ENCODE measurements around the gene ZNF433. TPM values are rescaled to one million over a fixed set of nuclear protein-coding genes. Genes with fewer than 3 reads are reported as not detected.

Gene ZNF433
- total RNA-seq, 1 donor from 2014 or later: 7.5 TPM

DNA sequence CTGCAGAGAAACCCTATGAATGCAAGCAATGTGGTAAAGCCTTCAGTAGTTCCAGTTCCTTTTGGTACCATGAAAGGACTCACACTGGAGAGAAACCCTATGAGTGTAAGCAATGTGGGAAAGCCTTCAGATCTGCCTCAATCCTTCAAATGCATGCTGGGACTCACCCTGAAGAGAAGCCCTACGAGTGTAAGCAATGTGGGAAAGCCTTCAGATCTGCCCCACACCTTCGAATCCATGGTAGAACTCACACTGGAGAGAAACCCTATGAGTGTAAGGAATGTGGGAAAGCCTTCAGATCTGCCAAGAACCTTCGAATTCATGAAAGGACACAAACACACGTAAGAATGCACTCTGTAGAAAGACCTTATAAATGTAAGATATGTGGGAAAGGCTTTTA, 56.0 kb downstream of the ZNF433 start:
- no peak overlapping the region for H3K27ac Mint-ChIP-seq (ENCODE audit: unreplicated experiment)
- H3K27me3 Mint-ChIP-seq (ENCODE audit: unreplicated experiment): no peaks in the 10 kb centered on the region
- peaks cover 32% of the 10 kb centered on the region for H3K9me3 Mint-ChIP-seq (ENCODE audit: unreplicated experiment)
- no peak for DNase-seq (ENCODE audit: extremely low spot score, unreplicated experiment)
- no peaks in the 10 kb centered on the region for H3K4me1 Mint-ChIP-seq (ENCODE audit: unreplicated experiment)
- TF ChIP-seq, protein P1, sequence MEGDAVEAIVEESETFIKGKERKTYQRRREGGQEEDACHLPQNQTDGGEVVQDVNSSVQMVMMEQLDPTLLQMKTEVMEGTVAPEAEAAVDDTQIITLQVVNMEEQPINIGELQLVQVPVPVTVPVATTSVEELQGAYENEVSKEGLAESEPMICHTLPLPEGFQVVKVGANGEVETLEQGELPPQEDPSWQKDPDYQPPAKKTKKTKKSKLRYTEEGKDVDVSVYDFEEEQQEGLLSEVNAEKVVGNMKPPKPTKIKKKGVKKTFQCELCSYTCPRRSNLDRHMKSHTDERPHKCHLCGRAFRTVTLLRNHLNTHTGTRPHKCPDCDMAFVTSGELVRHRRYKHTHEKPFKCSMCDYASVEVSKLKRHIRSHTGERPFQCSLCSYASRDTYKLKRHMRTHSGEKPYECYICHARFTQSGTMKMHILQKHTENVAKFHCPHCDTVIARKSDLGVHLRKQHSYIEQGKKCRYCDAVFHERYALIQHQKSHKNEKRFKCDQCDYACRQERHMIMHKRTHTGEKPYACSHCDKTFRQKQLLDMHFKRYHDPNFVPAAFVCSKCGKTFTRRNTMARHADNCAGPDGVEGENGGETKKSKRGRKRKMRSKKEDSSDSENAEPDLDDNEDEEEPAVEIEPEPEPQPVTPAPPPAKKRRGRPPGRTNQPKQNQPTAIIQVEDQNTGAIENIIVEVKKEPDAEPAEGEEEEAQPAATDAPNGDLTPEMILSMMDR (IDR thresholded peaks at IDR 0.05): no peak
- H3K4me3 Mint-ChIP-seq (ENCODE audit: unreplicated experiment): no peak overlapping the region
- H3K36me3 Mint-ChIP-seq (ENCODE audit: unreplicated experiment): peaks cover 44% of the 10 kb centered on the region

DNA sequence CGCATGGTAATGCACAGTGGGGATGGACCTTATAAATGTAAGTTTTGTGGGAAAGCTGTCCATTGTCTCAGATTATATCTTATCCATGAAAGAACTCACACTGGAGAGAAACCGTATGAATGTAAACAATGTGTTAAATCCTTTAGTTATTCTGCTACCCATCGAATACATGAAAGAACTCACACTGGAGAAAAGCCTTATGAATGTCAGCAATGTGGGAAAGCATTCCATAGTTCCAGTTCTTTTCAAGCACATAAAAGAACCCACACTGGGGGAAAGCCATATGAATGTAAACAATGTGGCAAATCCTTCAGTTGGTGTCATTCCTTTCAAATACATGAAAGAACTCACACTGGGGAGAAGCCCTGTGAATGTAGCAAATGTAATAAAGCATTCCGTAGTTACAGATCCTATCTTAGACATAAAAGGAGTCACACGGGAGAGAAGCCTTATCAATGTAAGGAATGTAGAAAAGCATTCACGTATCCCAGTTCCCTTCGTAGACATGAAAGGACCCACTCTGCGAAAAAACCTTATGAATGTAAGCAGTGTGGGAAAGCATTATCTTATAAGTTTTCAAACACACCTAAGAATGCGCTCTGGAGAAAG, 56.9 kb downstream of the ZNF433 start:
- DNase-seq (ENCODE audit: extremely low spot score, unreplicated experiment): no peak
- H3K4me3 Mint-ChIP-seq (ENCODE audit: unreplicated experiment): no peak overlapping the region
- H3K4me1 Mint-ChIP-seq (ENCODE audit: unreplicated experiment): no peaks in the 10 kb centered on the region
- H3K27ac Mint-ChIP-seq (ENCODE audit: unreplicated experiment): no peak overlapping the region
- no peaks in the 10 kb centered on the region for H3K27me3 Mint-ChIP-seq (ENCODE audit: unreplicated experiment)
- peaks cover 48% of the 10 kb centered on the region for H3K36me3 Mint-ChIP-seq (ENCODE audit: unreplicated experiment)
- TF ChIP-seq, protein P1 (IDR thresholded peaks at IDR 0.05): no peak
- peaks cover 36% of the 10 kb centered on the region for H3K9me3 Mint-ChIP-seq (ENCODE audit: unreplicated experiment)

DNA sequence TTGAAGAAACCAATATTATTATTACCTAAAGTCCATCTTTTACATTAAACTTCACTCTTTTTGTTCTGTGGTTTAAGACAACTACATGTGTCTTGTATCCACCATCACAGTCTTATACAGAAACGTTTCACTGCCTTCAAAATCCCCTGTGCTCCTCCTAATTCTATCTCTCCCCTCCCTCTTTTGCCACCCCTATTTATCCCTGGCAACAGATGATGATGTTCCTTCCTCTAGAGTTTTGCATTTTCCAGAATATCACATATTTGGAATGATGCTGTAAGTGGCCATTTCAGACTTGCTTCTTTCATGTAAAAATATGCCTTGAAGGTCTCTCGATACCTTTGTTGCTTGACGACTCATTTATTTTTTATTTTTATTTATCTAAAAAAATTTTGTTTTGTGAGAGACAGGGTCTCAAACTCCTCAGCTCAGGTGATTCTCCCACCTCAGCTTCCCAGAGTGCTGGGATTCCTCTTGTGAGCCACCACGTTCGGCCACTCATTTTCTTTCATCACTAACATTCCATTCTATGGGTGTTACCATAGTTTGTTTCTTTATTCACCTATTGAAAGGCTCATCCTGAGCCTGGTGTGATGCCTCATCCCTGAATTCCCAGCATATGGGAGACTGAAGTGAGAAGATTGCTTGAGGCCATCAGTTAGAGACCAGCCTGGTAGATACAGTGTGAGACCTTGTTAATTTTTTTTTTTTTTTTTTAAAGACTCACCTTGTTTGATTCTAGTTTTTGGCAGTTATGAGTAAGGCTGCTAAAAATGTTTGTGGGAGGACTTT, 62.3 kb downstream of the ZNF433 start:
- DNase-seq (ENCODE audit: extremely low spot score, unreplicated experiment): no peak
- H3K36me3 Mint-ChIP-seq (ENCODE audit: unreplicated experiment): peaks cover 31% of the 10 kb centered on the region

DNA sequence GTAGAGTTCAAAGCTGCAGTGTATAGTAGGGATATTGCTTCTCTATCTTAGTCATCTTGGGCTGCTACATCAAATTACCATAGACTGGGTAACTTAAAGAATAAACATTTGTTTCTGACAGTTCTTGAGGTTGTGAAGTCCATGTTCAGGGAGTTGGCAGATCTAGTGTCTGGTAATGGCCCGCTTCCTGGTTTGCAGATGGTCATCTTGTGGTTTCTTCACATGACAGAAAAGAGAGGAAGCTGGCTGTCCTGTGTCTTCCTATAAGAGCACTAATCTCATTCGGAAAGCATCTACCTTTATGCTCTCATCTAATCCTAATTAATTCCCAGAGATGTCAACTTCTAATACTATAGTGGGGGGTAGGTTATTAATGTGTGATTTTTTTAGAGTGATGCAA, 64.4 kb downstream of the ZNF433 start:
- TF ChIP-seq, protein P1 (IDR thresholded peaks at IDR 0.05): no peak
- Mint-ChIP-seq H3K9me3 (ENCODE audit: unreplicated experiment) (peaks cover 20% of the 10 kb centered on the region), H3K4me1 (ENCODE audit: unreplicated experiment) (no peaks in the 10 kb centered on the region), H3K36me3 (ENCODE audit: unreplicated experiment) (peaks cover 15% of the 10 kb centered on the region), H3K4me3 (ENCODE audit: unreplicated experiment) (no peak overlapping the region), H3K27ac (ENCODE audit: unreplicated experiment) (no peak overlapping the region), H3K27me3 (ENCODE audit: unreplicated experiment) (no peaks in the 10 kb centered on the region)
- DNase-seq (ENCODE audit: extremely low spot score, unreplicated experiment): no peak

More for the DNA sequence above, 62.3 kb downstream of the ZNF433 start:
- peaks cover 30% of the 10 kb centered on the region for H3K9me3 Mint-ChIP-seq (ENCODE audit: unreplicated experiment)
- TF ChIP-seq, protein P1 (IDR thresholded peaks at IDR 0.05): no peak
- no peaks in the 10 kb centered on the region for H3K27me3 Mint-ChIP-seq (ENCODE audit: unreplicated experiment)
- H3K4me1 Mint-ChIP-seq (ENCODE audit: unreplicated experiment): no peaks in the 10 kb centered on the region
- H3K4me3 Mint-ChIP-seq (ENCODE audit: unreplicated experiment): no peak overlapping the region
- no peak overlapping the region for H3K27ac Mint-ChIP-seq (ENCODE audit: unreplicated experiment)

DNA sequence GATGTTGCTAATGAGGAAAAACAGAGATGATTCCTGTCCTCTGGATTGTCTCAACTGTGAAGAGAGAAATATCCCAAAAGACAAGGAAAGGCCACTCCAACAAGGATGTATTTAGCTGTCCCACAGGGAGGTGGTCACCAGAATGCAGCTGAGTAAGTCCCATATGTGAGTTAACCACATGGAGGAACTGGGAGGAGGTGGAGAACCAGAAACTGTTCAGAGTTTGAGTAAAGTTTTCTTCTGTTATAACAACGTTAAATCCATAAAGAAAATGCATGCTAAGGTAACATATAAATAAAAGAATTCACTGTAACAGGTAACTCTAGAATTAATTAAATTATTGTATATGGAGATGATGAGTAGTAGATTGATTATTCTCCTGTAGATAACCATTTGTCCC, 65.3 kb downstream of the ZNF433 start:
- Mint-ChIP-seq H3K4me3 (ENCODE audit: unreplicated experiment) (no peak overlapping the region), H3K36me3 (ENCODE audit: unreplicated experiment) (peaks cover 11% of the 10 kb centered on the region)

More for the DNA sequence above, 65.3 kb downstream of the ZNF433 start:
- H3K4me1 Mint-ChIP-seq (ENCODE audit: unreplicated experiment): peaks cover 6% of the 10 kb centered on the region
- no peak overlapping the region for H3K27ac Mint-ChIP-seq (ENCODE audit: unreplicated experiment)
- H3K27me3 Mint-ChIP-seq (ENCODE audit: unreplicated experiment): no peaks in the 10 kb centered on the region
- H3K9me3 Mint-ChIP-seq (ENCODE audit: unreplicated experiment): peaks cover 20% of the 10 kb centered on the region
- TF ChIP-seq, protein P1 (IDR thresholded peaks at IDR 0.05): no peak
- DNase-seq (ENCODE audit: extremely low spot score, unreplicated experiment): no peak

Measured in osteocyte (in vitro differentiated cells).